IMR-90 (cell line): ENCODE measurements around the gene GRB2. TPM values are rescaled to one million over a fixed set of nuclear protein-coding genes. Genes with fewer than 3 reads are reported as not detected.

Experiments used
- ATAC-seq: fragments of 200-7000 bp; cut with Tn5 transposase; 2 replicates; pipeline ENCODE4 v1.9.1; 2020; ENCODE audit warnings: low read depth, mild to moderate bottlenecking, moderate library complexity
- BruUV-seq: library from RNA; stranded (reverse); fragments of 400-500 nt; replicated peaks from 2 replicates; lab custom pipeline; 2021; lab: Mats Ljungman, UMichigan
- CTCF ChIA-PET: fragments of 300-600 bp; formaldehyde crosslinking; extraction: SDS; loops from one replicate; lab custom pipeline; 2021; ENCODE audit warnings: antibody characterized with exemption; lab: Yijun Ruan, JAX
- POLR2A ChIA-PET: fragments of 300-600 bp; sonication (Branson Sonifier 250); formaldehyde crosslinking; loops from one replicate; lab custom pipeline; 2022; ENCODE audit warnings: antibody characterized with exemption; ENCODE audit not compliant: unreplicated experiment; lab: Charles Lee
- DNase-seq: peaks from one replicate; pipeline ENCODE4 v3.0.0; 2013
- H2AFZ ChIP-seq: replicated peaks from 2 replicates; pipeline ENCODE3; 2013; ENCODE audit warnings: low read length, mild to moderate bottlenecking; ENCODE audit not compliant: poor library complexity
- H2AK5ac ChIP-seq: 2 replicates; pipeline ENCODE4 v1.6.1; 2013; ENCODE audit warnings: low read depth, low read length, inconsistent platforms
- H2AK9ac ChIP-seq: replicated peaks from 2 replicates; pipeline ENCODE3; 2013; ENCODE audit warnings: mild to moderate bottlenecking, low read depth, low read length, moderate library complexity; ENCODE audit not compliant: poor library complexity
- H2BK120ac ChIP-seq: 2 replicates; pipeline ENCODE4 v1.6.1; 2013; ENCODE audit warnings: low read depth, low read length, inconsistent platforms
- H2BK15ac ChIP-seq: 3 replicates; pipeline ENCODE4 v1.6.1; 2013; ENCODE audit warnings: low read depth, low read length, inconsistent platforms
- H2BK20ac ChIP-seq: 2 replicates; pipeline ENCODE4 v1.6.1; 2013; ENCODE audit warnings: low read depth, mild to moderate bottlenecking, inconsistent platforms, low read length, moderate library complexity
- H2BK5ac ChIP-seq: 2 replicates; pipeline ENCODE4 v1.6.1; 2013; ENCODE audit warnings: mild to moderate bottlenecking, low read depth, low read length, inconsistent platforms; ENCODE audit not compliant: poor library complexity, severe bottlenecking
- H3K14ac ChIP-seq: replicated peaks from 2 replicates; pipeline ENCODE4 v1.6.1; 2013; ENCODE audit warnings: low read depth, low read length, inconsistent platforms
- H3K18ac ChIP-seq: 2 replicates; pipeline ENCODE4 v1.6.1; 2013; ENCODE audit warnings: low read depth, low read length, control low read depth
- H3K23ac ChIP-seq: 2 replicates; pipeline ENCODE4 v1.6.1; 2013; ENCODE audit warnings: low read depth, low read length, inconsistent platforms
- H3K27ac ChIP-seq: 2 replicates; pipeline ENCODE4 v1.5.1; 2013; ENCODE audit warnings: mild to moderate bottlenecking, control low read depth, low read length; ENCODE audit not compliant: insufficient read depth
- H3K27me3 ChIP-seq: 2 replicates; pipeline ENCODE4 v1.6.1; 2013; ENCODE audit warnings: low read length; ENCODE audit not compliant: control insufficient read depth, insufficient read depth
- H3K36me3 ChIP-seq: 2 replicates; pipeline ENCODE4 v1.6.1; 2013; ENCODE audit warnings: low read length, mixed read lengths; ENCODE audit not compliant: control insufficient read depth, insufficient read depth
- H3K4ac ChIP-seq: 2 replicates; pipeline ENCODE4 v1.6.1; 2013; ENCODE audit warnings: low read depth, low read length, inconsistent platforms
- H3K4me1 ChIP-seq: 2 replicates; pipeline ENCODE4 v1.6.1; 2013; ENCODE audit warnings: low read length, mixed read lengths; ENCODE audit not compliant: control insufficient read depth, insufficient read depth
- H3K4me2 ChIP-seq: 2 replicates; pipeline ENCODE4 v1.6.1; 2013; ENCODE audit warnings: low read depth, mild to moderate bottlenecking, control low read depth, low read length, moderate library complexity
- H3K4me3 ChIP-seq: 2 replicates; pipeline ENCODE4 v1.5.1; 2013; ENCODE audit warnings: low read depth, mild to moderate bottlenecking, control low read depth, low read length, moderate library complexity; ENCODE audit not compliant: insufficient read depth
- H3K56ac ChIP-seq: 2 replicates; pipeline ENCODE4 v1.6.1; 2013; ENCODE audit warnings: low read length, inconsistent platforms; ENCODE audit not compliant: insufficient read depth; ENCODE audit errors: extremely low read depth
- H3K79me1 ChIP-seq, 2 experiments: 2 replicates each; pipeline ENCODE4 v1.6.1; 2013; ENCODE audit warnings: low read length in 2 of 2, inconsistent platforms in 1 of 2, low read depth in 1 of 2
- H3K9ac ChIP-seq: 2 replicates; pipeline ENCODE4 v1.6.1; 2013; ENCODE audit warnings: low read depth, low read length, control low read depth
- H3K9me1 ChIP-seq: 2 replicates; pipeline ENCODE4 v1.6.1; 2013; ENCODE audit warnings: low read length, inconsistent platforms; ENCODE audit not compliant: insufficient read depth
- H3K9me3 ChIP-seq: 2 replicates; pipeline ENCODE4 v1.6.1; 2013; ENCODE audit warnings: low read length; ENCODE audit not compliant: control insufficient read depth, insufficient read depth
- H4K20me1 ChIP-seq: 2 replicates; pipeline ENCODE4 v1.6.1; 2013; ENCODE audit warnings: low read length, inconsistent platforms; ENCODE audit not compliant: insufficient read depth
- H4K5ac ChIP-seq: 2 replicates; pipeline ENCODE4 v1.6.1; 2013; ENCODE audit warnings: mild to moderate bottlenecking, low read depth, low read length, control low read depth
- H4K8ac ChIP-seq, 2 experiments: 2 replicates each; pipeline ENCODE4 v1.6.1; 2013; ENCODE audit warnings: low read depth in 2 of 2, low read length in 2 of 2, control low read depth in 1 of 2, inconsistent platforms in 1 of 2
- H4K91ac ChIP-seq: 2 replicates; pipeline ENCODE4 v1.6.1; 2013; ENCODE audit warnings: low read depth, low read length, inconsistent platforms; ENCODE audit not compliant: insufficient read depth
- BHLHE40 ChIP-seq: fragments of 150-350 bp; IDR thresholded peaks from 2 replicates; pipeline ENCODE4 v1.6.1; 2016; ENCODE audit warnings: mild to moderate bottlenecking, low read depth, low read length
- CEBPB ChIP-seq: IDR thresholded peaks from 2 replicates; pipeline ENCODE4 v1.6.1; 2012; ENCODE audit warnings: low read depth, low read length, improper control_type of control experiment
- CHD1 ChIP-seq: IDR thresholded peaks from 2 replicates; pipeline ENCODE4 v1.6.1; 2012; ENCODE audit warnings: low read depth, low read length, improper control_type of control experiment
- CTCF ChIP-seq: conservative IDR thresholded peaks from 2 replicates; pipeline ENCODE4 v1.5.1; 2012; ENCODE audit warnings: mild to moderate bottlenecking, low read depth, low read length, improper control_type of control experiment
- ELK1 ChIP-seq: fragments of 150-350 bp; IDR thresholded peaks from 2 replicates; pipeline ENCODE4 v1.6.1; 2016; ENCODE audit warnings: low read depth, mild to moderate bottlenecking, low read length, moderate library complexity, borderline replicate concordance
- FOS ChIP-seq: fragments of 150-350 bp; IDR thresholded peaks from 2 replicates; pipeline ENCODE4 v1.6.1; 2016; ENCODE audit warnings: low read depth, low read length
- MAFK ChIP-seq: IDR thresholded peaks from 2 replicates; pipeline ENCODE4 v1.6.1; 2012; ENCODE audit warnings: low read depth, low read length, improper control_type of control experiment
- MXI1 ChIP-seq: IDR thresholded peaks from 2 replicates; pipeline ENCODE4 v1.6.1; 2012; ENCODE audit warnings: low read depth, mild to moderate bottlenecking, low read length, moderate library complexity, borderline replicate concordance
- NFE2L2 ChIP-seq: fragments of 150-350 bp; IDR thresholded peaks from 2 replicates; pipeline ENCODE4 v1.6.1; 2016; ENCODE audit warnings: low read depth, mild to moderate bottlenecking, low read length
- POLR2A ChIP-seq: IDR thresholded peaks from 2 replicates; pipeline ENCODE4 v1.6.1; 2012; ENCODE audit warnings: mild to moderate bottlenecking, low read depth, low read length
- RAD21 ChIP-seq: IDR thresholded peaks from 2 replicates; pipeline ENCODE4 v1.6.1; 2012; ENCODE audit warnings: low read length, improper control_type of control experiment
- RFX5 ChIP-seq: IDR thresholded peaks from 2 replicates; pipeline ENCODE4 v1.8.0; 2012; ENCODE audit warnings: low read depth, mild to moderate bottlenecking, low read length, moderate library complexity
- SMC3 ChIP-seq: fragments of 150-350 bp; IDR thresholded peaks from 2 replicates; pipeline ENCODE4 v1.6.1; 2016; ENCODE audit warnings: low read depth, mild to moderate bottlenecking, antibody characterized with exemption, low read length, moderate library complexity
- USF2 ChIP-seq: fragments of 150-350 bp; IDR thresholded peaks from 2 replicates; pipeline ENCODE4 v1.6.1; 2017; ENCODE audit warnings: mild to moderate bottlenecking, antibody characterized with exemption, low read length, low read depth
- WGBS, 2 experiments: methylation state at CpG; one replicate each; pipeline versions ENCODE4 v1.1.5 to v1.1.7; 2013; ENCODE audit warnings: missing lambda C conversion rate in 2 of 2; ENCODE audit not compliant: insufficient read length in 1 of 2; ENCODE audit errors: extremely low coverage in 2 of 2; 5-methylcytosine and 5-hydroxymethylcytosine counted together
- dilution Hi-C: fragments of 300-500 bp; cut with HindIII; formaldehyde crosslinking; loops from one replicate; pipeline ENCODE4 v1.14.3; 2018; ENCODE audit warnings: low sequenced_read_pairs; ENCODE audit not compliant: unreplicated experiment
- in situ Hi-C: fragments of 300-500 bp; cut with MboI; formaldehyde crosslinking; loops from 3 replicates; pipeline ENCODE4 v1.14.3; 2019; ENCODE audit warnings: low sequenced_read_pairs, inconsistent platforms, mixed read lengths
- intact Hi-C: fragments of 100-400 bp; cut with micrococcal nuclease; formaldehyde crosslinking; loops from 2 replicates; pipeline ENCODE4 v1.10.0; 2022
- polyA plus RNA-seq, 3 experiments: library from polyadenylated mRNA; depleted of rRNA; stranded (reverse); fragments of >200 nt; gene quantifications; 2 replicates each; pipeline ENCODE4 v1.2.3, GENCODE V29; 2012; ENCODE audit warnings: low replicate concordance in 1 of 3
- total RNA-seq: library from RNA; depleted of rRNA; stranded (reverse); fragments of >200 nt; gene quantifications from 2 replicates; pipeline ENCODE4 v1.2.3, GENCODE V29; 2012

The GRB2 gene
- total and polyA plus RNA-seq, 2 of the 4 experiments (the other 2 are of a cell fraction) = 49.3 to 62.1 TPM

GRCh38 chr17:75442168-75443103 is 37.0 kb upstream of the GRB2 start:
- no peak overlapping the region for H3K18ac ChIP-seq
- TF ChIP-seq FOS (no peak), SMC3 (no peak), NFE2L2 (no peak), BHLHE40 (no peak), CHD1 (no peak), POLR2A (no peak), USF2 (no peak), MXI1 (no peak), CTCF (no peak), RAD21 (no peak), RFX5 (no peak), MAFK (no peak), CEBPB (no peak), ELK1 (no peak)

More at GRCh38 chr17:75442168-75443103, 37.0 kb upstream of the GRB2 start:
- peak overlapping the region; percentile 78 for H3K4ac ChIP-seq
- H4K5ac ChIP-seq = no peak overlapping the region
- peak overlapping the region; percentile 44; the same call in 1 of the 3 replicates for H2BK15ac ChIP-seq
- no peaks in the 10 kb centered on the region for H3K36me3 ChIP-seq
- ChIA-PET CTCF (interaction anchor here (0.6 kb wide), 1 partner anchor 48 kb away, joined by 3 read pairs; no protein-coding TSS in a partner anchor), POLR2A (no interaction called here)
- H2BK5ac ChIP-seq = peak overlapping the region; percentile 48
- H2AK5ac ChIP-seq = peak overlapping the region; percentile 94
- H4K8ac ChIP-seq = peak overlapping the region; percentile 58 to 71; a peak in 3 of 4 replicates
- dilution Hi-C loops (no loop called here), intact Hi-C loops (no loop called here), in situ Hi-C loops (no loop called here)
- H3K79me1 ChIP-seq = no peaks in the 10 kb centered on the region
- H3K4me1 ChIP-seq = peaks cover 5% of the 10 kb centered on the region
- no peak overlapping the region for H3K9ac ChIP-seq
- H3K4me3 ChIP-seq = no peak overlapping the region
- DNase-seq = no peak
- peak overlapping the region; percentile 2; the same call in 1 of the 2 replicates for H3K27ac ChIP-seq
- no TSS peak for BruUV-seq
- no peak overlapping the region for H3K56ac ChIP-seq
- H3K4me2 ChIP-seq = no peak overlapping the region
- H2AK9ac ChIP-seq = peak overlapping the region; percentile 60
- H3K14ac ChIP-seq = peak overlapping the region; percentile 92
- no peaks in the 10 kb centered on the region for H3K27me3 ChIP-seq
- peak overlapping the region; percentile 26 for H2AFZ ChIP-seq
- peak; percentile 74 for ATAC-seq
- H3K9me1 ChIP-seq = peaks cover 4% of the 10 kb centered on the region; the same call in 1 of the 2 replicates
- peak overlapping the region; percentile 77 for H2BK20ac ChIP-seq
- no CpG with 5 or more reads among the region's 4 CpGs for WGBS, 2 experiments
- H4K91ac ChIP-seq = peak overlapping the region; percentile 96
- no peaks in the 10 kb centered on the region for H3K9me3 ChIP-seq
- no peaks in the 10 kb centered on the region for H4K20me1 ChIP-seq
- peak overlapping the region; percentile 73 for H2BK120ac ChIP-seq
- H3K23ac ChIP-seq = peak overlapping the region; percentile 71; the same call in 1 of the 2 replicates
